ENCODE measurements around the gene ADRA2C.

DNA sequence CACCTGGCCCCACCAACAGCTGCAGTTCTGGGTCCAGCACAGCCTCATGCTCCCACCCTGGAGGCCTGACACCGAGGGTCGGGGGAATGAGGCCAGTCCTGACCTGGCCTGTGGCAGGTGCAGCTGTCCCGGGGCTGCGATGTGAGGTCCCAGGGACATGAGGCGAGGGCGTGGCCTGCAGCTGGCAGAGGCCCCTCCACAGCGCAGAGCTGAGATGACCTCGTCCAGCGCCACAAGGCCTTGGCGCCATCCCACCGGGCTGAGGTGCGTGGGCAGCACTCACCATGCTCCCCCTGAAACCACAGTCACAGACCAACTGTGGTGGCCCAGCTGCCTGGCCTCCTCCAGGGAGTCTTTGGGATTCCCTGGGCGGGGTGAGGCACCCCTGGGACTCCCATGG is 26.6 kb upstream of the ADRA2C start:
- TF ChIP-seq, protein P1, sequence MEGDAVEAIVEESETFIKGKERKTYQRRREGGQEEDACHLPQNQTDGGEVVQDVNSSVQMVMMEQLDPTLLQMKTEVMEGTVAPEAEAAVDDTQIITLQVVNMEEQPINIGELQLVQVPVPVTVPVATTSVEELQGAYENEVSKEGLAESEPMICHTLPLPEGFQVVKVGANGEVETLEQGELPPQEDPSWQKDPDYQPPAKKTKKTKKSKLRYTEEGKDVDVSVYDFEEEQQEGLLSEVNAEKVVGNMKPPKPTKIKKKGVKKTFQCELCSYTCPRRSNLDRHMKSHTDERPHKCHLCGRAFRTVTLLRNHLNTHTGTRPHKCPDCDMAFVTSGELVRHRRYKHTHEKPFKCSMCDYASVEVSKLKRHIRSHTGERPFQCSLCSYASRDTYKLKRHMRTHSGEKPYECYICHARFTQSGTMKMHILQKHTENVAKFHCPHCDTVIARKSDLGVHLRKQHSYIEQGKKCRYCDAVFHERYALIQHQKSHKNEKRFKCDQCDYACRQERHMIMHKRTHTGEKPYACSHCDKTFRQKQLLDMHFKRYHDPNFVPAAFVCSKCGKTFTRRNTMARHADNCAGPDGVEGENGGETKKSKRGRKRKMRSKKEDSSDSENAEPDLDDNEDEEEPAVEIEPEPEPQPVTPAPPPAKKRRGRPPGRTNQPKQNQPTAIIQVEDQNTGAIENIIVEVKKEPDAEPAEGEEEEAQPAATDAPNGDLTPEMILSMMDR (conservative IDR thresholded peaks at IDR 0.05), result no peak
- no peak for TF ChIP-seq EZH2 (IDR thresholded peaks at IDR 0.05; ENCODE audit: low read depth)
